ENCODE measurements around the gene CDCA5.

DNA sequence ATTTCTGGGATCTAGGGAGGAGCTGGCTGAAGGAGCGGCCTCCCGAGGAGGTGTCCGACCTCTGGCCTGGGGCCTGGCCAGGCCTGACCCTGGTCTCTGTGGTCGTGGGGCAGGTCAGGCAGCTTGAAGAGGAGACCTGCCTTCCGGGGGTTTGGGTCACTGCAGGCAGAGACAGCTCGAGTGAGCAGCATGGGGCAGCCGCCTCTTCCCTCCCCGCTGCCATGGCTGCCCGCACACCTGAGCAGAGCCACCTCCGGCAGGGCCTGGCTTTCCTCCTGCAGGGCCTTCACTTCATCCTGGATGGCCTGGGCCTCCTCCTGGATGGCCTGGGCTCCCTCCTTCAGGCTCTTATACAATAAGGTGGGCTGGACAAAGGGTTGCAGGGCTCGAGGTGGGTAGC lies 17.5 kb downstream of the CDCA5 start:
- TF ChIP-seq, protein P1, sequence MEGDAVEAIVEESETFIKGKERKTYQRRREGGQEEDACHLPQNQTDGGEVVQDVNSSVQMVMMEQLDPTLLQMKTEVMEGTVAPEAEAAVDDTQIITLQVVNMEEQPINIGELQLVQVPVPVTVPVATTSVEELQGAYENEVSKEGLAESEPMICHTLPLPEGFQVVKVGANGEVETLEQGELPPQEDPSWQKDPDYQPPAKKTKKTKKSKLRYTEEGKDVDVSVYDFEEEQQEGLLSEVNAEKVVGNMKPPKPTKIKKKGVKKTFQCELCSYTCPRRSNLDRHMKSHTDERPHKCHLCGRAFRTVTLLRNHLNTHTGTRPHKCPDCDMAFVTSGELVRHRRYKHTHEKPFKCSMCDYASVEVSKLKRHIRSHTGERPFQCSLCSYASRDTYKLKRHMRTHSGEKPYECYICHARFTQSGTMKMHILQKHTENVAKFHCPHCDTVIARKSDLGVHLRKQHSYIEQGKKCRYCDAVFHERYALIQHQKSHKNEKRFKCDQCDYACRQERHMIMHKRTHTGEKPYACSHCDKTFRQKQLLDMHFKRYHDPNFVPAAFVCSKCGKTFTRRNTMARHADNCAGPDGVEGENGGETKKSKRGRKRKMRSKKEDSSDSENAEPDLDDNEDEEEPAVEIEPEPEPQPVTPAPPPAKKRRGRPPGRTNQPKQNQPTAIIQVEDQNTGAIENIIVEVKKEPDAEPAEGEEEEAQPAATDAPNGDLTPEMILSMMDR (IDR thresholded peaks at IDR 0.05 in 4 of 5, conservative IDR thresholded peaks at IDR 0.05 in 1 of 5): no peak
- TF ChIP-seq POLR2A (IDR thresholded peaks at IDR 0.05): no peak

Data from gastrocnemius medialis (tissue), 4 donors.